Osteoblast (primary cell): ENCODE measurements around the gene CNST. TPM values are rescaled to one million over a fixed set of nuclear protein-coding genes. Genes with fewer than 3 reads are reported as not detected.

ENCODE experiments used
- DNase-seq: peaks from one replicate; pipeline ENCODE4 v3.0.0; 2011; ENCODE audit warnings: low spot score, mixed read lengths; ENCODE audit not compliant: insufficient read length; ENCODE audit errors: missing footprints
- H2AFZ ChIP-seq: 2 replicates; pipeline ENCODE4 v1.6.0; 2011; ENCODE audit warnings: mild to moderate bottlenecking, low read length
- H3K27ac ChIP-seq: 2 replicates; pipeline ENCODE4 v1.5.1; 2011; ENCODE audit warnings: mild to moderate bottlenecking, low read depth, low read length, moderate library complexity
- H3K27me3 ChIP-seq: 2 replicates; pipeline ENCODE4 v1.6.0; 2012; ENCODE audit warnings: mild to moderate bottlenecking, control low read depth, inconsistent platforms, low read length, moderate library complexity; ENCODE audit not compliant: insufficient read depth
- H3K36me3 ChIP-seq: 2 replicates; pipeline ENCODE4 v1.5.1; 2011; ENCODE audit warnings: mild to moderate bottlenecking, low read length, control low read depth, moderate library complexity; ENCODE audit not compliant: insufficient read depth
- H3K4me1 ChIP-seq: 2 replicates; pipeline ENCODE4 v1.5.1; 2011; ENCODE audit warnings: mild to moderate bottlenecking, low read length, control low read depth, moderate library complexity; ENCODE audit not compliant: insufficient read depth
- H3K4me2 ChIP-seq: 2 replicates; pipeline ENCODE4 v1.6.0; 2011; ENCODE audit warnings: mild to moderate bottlenecking, low read length; ENCODE audit not compliant: insufficient read depth
- H3K4me3 ChIP-seq: fragments of 200-600 bp; sonication (generic); 3 replicates; pipeline ENCODE4 v1.5.1; 2012; ENCODE audit warnings: mild to moderate bottlenecking, low read length, inconsistent platforms; ENCODE audit not compliant: insufficient read depth
- H3K79me2 ChIP-seq: 2 replicates; pipeline ENCODE4 v1.6.0; 2012; ENCODE audit warnings: mild to moderate bottlenecking, low read length, control low read depth, inconsistent platforms; ENCODE audit not compliant: insufficient read depth
- H3K9me3 ChIP-seq: 2 replicates; pipeline ENCODE4 v1.5.1; 2011; ENCODE audit warnings: low read depth, low read length, control low read depth
- H4K20me1 ChIP-seq: 2 replicates; pipeline ENCODE4 v1.6.0; 2012; ENCODE audit warnings: mild to moderate bottlenecking, low read length, control low read depth; ENCODE audit not compliant: insufficient read depth
- CTCF ChIP-seq: IDR thresholded peaks from 2 replicates; pipeline ENCODE4 v1.5.1; 2011; ENCODE audit warnings: mild to moderate bottlenecking, low read depth, low read length, moderate library complexity; ENCODE audit errors: extremely low read depth
- total RNA-seq: library from RNA; depleted of rRNA; stranded (reverse); fragments of >200 nt; gene quantifications from 2 replicates; pipeline ENCODE4 v1.2.3, GENCODE V29; 2012

CNST gene
- total RNA-seq, 1 donor: 25.7 TPM

GRCh38 chr1:246680696-246681130, 114.5 kb downstream of the CNST start:
- no peaks in the 10 kb centered on the region for H3K27me3 ChIP-seq
- no peak overlapping the region for H3K4me3 ChIP-seq
- H3K36me3 ChIP-seq: no peaks in the 10 kb centered on the region
- H3K4me2 ChIP-seq: no peak overlapping the region
- no peak overlapping the region for H2AFZ ChIP-seq
- no peaks in the 10 kb centered on the region for H3K79me2 ChIP-seq
- no peak for TF ChIP-seq CTCF
- H4K20me1 ChIP-seq: no peaks in the 10 kb centered on the region
- H3K4me1 ChIP-seq: peaks cover 10% of the 10 kb centered on the region
- DNase-seq: no peak
- H3K27ac ChIP-seq: no peak overlapping the region
- no peaks in the 10 kb centered on the region for H3K9me3 ChIP-seq

- peak overlapping the region; percentile 19 for H3K4me2 ChIP-seq
- H4K20me1 ChIP-seq: no peaks in the 10 kb centered on the region
- peak overlapping the region; percentile 47 for H3K27ac ChIP-seq
- H3K9me3 ChIP-seq: no peaks in the 10 kb centered on the region
- no peaks in the 10 kb centered on the region for H3K79me2 ChIP-seq
- TF ChIP-seq CTCF: no peak
- H2AFZ ChIP-seq: peak overlapping the region; percentile 62
- no peaks in the 10 kb centered on the region for H3K27me3 ChIP-seq
- peaks cover 10% of the 10 kb centered on the region for H3K4me1 ChIP-seq
- no peak overlapping the region for H3K4me3 ChIP-seq
- no peak for DNase-seq
- no peaks in the 10 kb centered on the region for H3K36me3 ChIP-seq
Measured at GRCh38 chr1:246681900-246682895, 115.9 kb downstream of the CNST start.

GRCh38 chr1:246683521-246683920, 117.3 kb downstream of the CNST start:
- H3K4me3 ChIP-seq: no peak overlapping the region
- DNase-seq: no peak

More at GRCh38 chr1:246683521-246683920, 117.3 kb downstream of the CNST start:
- Histone ChIP-seq H4K20me1 (no peaks in the 10 kb centered on the region), H3K27me3 (no peaks in the 10 kb centered on the region), H3K79me2 (no peaks in the 10 kb centered on the region), H3K9me3 (no peaks in the 10 kb centered on the region), H3K4me1 (peaks cover 10% of the 10 kb centered on the region), H2AFZ (no peak overlapping the region), H3K27ac (no peak overlapping the region), H3K36me3 (no peaks in the 10 kb centered on the region), H3K4me2 (no peak overlapping the region)
- no peak for TF ChIP-seq CTCF
